Ishikawa (cell line): ENCODE measurements around the gene PNLIPRP2.

Experiments
- CEBPB ChIP-seq: IDR thresholded peaks from 2 replicates; pipeline ENCODE4 v1.6.1; 2012
- CREB1 ChIP-seq: IDR thresholded peaks from 2 replicates; pipeline ENCODE4 v1.6.1; 2012; ENCODE audit warnings: low read depth
- EGR1 ChIP-seq: IDR thresholded peaks from 2 replicates; pipeline ENCODE4 v1.6.1; 2012
- EP300 ChIP-seq: IDR thresholded peaks from 2 replicates; pipeline ENCODE4 v1.6.1; 2012; ENCODE audit warnings: borderline replicate concordance
- FOXM1 ChIP-seq: IDR thresholded peaks from 2 replicates; pipeline ENCODE4 v1.6.1; 2012; ENCODE audit warnings: low read depth, borderline replicate concordance
- MAX ChIP-seq: IDR thresholded peaks from 2 replicates; pipeline ENCODE4 v1.6.1; 2012
- NFIC ChIP-seq: IDR thresholded peaks from 2 replicates; pipeline ENCODE4 v1.6.1; 2012
- RAD21 ChIP-seq: IDR thresholded peaks from 2 replicates; pipeline ENCODE4 v1.6.1; 2012; ENCODE audit warnings: low read depth
- REST ChIP-seq: IDR thresholded peaks from 2 replicates; pipeline ENCODE4 v1.6.1; 2012; ENCODE audit warnings: low read depth, mild to moderate bottlenecking
- TAF1 ChIP-seq: IDR thresholded peaks from 2 replicates; pipeline ENCODE4 v1.6.1; 2012; ENCODE audit warnings: low read depth, mild to moderate bottlenecking
- TCF12 ChIP-seq: IDR thresholded peaks from 2 replicates; pipeline ENCODE4 v1.6.1; 2012; ENCODE audit warnings: low read depth
- TEAD4 ChIP-seq: IDR thresholded peaks from 2 replicates; pipeline ENCODE4 v1.6.1; 2012
- USF1 ChIP-seq: IDR thresholded peaks from 2 replicates; pipeline ENCODE4 v1.6.1; 2012
- YY1 ChIP-seq: IDR thresholded peaks from 2 replicates; pipeline ENCODE4 v1.6.1; 2012; ENCODE audit warnings: low read depth
- ZBTB7A ChIP-seq: IDR thresholded peaks from 2 replicates; pipeline ENCODE4 v1.6.1; 2012; ENCODE audit warnings: low read depth

PNLIPRP2 gene

GRCh38 chr10:116668018-116668417, 47.3 kb downstream of the PNLIPRP2 start:
- TF ChIP-seq ZBTB7A (no peak), CEBPB (no peak), REST (no peak), EP300 (no peak), TAF1 (no peak), NFIC (no peak), YY1 (no peak), RAD21 (no peak), USF1 (no peak), EGR1 (no peak), TCF12 (no peak), MAX (no peak), FOXM1 (no peak), CREB1 (no peak), TEAD4 (no peak)

- TF ChIP-seq TEAD4 = no peak
- no peak for TF ChIP-seq MAX
- no peak for TF ChIP-seq RAD21
- TF ChIP-seq CREB1 = no peak
- no peak for TF ChIP-seq NFIC
- TF ChIP-seq CEBPB = no peak
- no peak for TF ChIP-seq EP300
Measured at GRCh38 chr10:116668446-116668845, 47.7 kb downstream of the PNLIPRP2 start.

- no peak for TF ChIP-seq TCF12
- no peak for TF ChIP-seq YY1
- TF ChIP-seq EGR1 = no peak
- no peak for TF ChIP-seq RAD21
- no peak for TF ChIP-seq CREB1
Measured at GRCh38 chr10:116669080-116669479, 48.3 kb downstream of the PNLIPRP2 start.

GRCh38 chr10:116669832-116670644, 49.3 kb downstream of the PNLIPRP2 start:
- peak; percentile 56; the same call in 1 of the 2 replicates for TF ChIP-seq MAX
- 0 out of 2 replicates have a peak, but pooled peaks have one; percentile 69 for TF ChIP-seq ZBTB7A
- no peak for TF ChIP-seq CREB1
- no peak for TF ChIP-seq RAD21
- TF ChIP-seq NFIC = no peak
- TF ChIP-seq FOXM1 = no peak
- 0 out of 2 replicates have a peak, but pooled peaks have one; percentile 36 for TF ChIP-seq YY1
- no peak for TF ChIP-seq EP300
- TF ChIP-seq TEAD4 = no peak
- TF ChIP-seq CEBPB = no peak
- 0 out of 2 replicates have a peak, but pooled peaks have one; percentile 21 for TF ChIP-seq TAF1
- TF ChIP-seq REST = no peak
- no peak for TF ChIP-seq TCF12
- no peak for TF ChIP-seq USF1
- TF ChIP-seq EGR1 = no peak

GRCh38 chr10:116670706-116671105, 50.0 kb downstream of the PNLIPRP2 start:
- TF ChIP-seq CREB1 (no peak), EP300 (no peak), TCF12 (no peak), CEBPB (no peak), RAD21 (no peak), USF1 (no peak), ZBTB7A (no peak), REST (no peak), MAX (no peak), TAF1 (no peak), TEAD4 (no peak), FOXM1 (no peak), EGR1 (no peak), YY1 (no peak), NFIC (no peak)
